Pons (tissue), 1 donor: ENCODE results near the gene ATXN1.
"Not testable (repeated sequence)": the region's sequence is repeated elsewhere in the genome, so short reads cannot be mapped to it uniquely, and the experiment has no call there.

Experiments used
- DNase-seq: peaks from one replicate; pipeline ENCODE4 v3.0.0-alpha.2; 2016; ENCODE audit warnings: low spot score

ATXN1 gene

DNA sequence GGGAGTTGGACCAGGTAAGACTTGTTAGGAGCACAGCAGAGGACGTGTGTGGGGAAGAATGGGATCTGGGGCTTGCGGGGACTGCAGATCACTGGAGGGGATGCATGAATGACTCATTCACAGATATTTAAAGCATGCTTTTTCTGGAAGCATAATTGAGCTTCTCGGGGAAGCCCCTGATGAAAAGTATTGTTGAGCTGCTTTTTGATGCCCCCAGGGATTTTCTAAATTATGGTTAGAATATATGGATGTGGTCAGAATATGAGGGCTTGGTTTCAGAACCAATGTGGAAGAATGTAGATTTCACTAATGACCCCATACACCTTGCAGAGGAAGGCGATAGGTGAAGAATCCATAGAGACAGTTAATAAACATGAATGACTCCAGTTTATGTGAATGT is 486.8 kb downstream of the ATXN1 start:
- no peak for DNase-seq

DNA sequence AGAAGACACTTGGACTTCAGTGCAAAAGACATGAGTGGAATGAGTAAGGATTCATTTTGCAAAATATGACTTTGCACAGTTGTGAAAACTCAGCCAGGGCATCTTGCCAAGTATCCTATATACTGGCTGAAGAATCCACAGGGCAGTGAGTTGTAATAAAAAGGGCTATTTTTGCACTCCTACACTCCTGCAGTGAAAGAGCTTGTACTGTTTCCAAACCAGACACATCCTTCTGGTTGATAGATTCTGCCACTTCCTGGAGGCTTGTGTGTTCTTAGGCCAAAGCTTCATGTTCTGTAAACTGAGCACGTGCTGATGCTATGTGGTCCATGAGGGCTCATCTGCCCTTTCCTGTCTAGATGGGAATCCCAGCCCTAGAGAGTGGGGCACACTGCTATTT is 488.0 kb downstream of the ATXN1 start:
- no peak for DNase-seq

DNA sequence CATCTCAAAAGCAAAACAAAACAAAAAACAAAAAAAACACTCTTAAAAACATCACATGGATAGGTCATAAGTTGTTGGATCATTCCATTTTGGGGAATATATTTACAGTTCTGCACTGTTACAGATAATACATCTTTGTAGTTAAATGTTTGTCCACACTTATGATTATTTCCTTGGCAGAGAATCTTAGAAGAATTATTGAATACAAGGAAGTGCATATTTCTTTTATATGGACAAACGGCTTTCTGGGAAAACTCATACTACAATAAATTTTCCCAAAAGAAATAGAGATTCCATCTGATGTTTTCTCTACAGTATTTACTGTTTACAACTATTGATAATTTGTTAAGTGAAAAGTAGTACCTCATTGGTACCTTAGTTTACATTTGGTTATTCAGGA is 489.1 kb downstream of the ATXN1 start:
- DNase-seq: no peak

DNA sequence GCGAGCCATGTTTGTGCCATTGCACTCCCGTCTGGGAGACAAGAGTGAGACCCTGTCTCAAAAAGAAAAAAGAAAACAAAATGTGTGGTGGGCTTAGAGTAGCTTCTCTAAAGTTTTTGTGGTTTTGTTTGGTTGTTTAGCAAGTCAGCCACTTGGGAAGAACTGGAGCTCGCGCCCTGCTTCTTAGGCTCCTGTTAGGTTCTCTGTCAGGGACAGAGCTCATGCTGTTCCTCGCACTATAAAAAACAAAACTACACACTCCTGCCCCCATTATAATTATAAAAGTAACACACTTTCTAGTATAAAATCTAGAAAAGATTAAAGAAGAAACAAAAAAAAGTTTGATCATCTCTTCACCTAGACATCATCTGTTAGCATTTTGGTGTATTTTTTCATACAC is 489.8 kb downstream of the ATXN1 start:
- DNase-seq: no peak

DNA sequence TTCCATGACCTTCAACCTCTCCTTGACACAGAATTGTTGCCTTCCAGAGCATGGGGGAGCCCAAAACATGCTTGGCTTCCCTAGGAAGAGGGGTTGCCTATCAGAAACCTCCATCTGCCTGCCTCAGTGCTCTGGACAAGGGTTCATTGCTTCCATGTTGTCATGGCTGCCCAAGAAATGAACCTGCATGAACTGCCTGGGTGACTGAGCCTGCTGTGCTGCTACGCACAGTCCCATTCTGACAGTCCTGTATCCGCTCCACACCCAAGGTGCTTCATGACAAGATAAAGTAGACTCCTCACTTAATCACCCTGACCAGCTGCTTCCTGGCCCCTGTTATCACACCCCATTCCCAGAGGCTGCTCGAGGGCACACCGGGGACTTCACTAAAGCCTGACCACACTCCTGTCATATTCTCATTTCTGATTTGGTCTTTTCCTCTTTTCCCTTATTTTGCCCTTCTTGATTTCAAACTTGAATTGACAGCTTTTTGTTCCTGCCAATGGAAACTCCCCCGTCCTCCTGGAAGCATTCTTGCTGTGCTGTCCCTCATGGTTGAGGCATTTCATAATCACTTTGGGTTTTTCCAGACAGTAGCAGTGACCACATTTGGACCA is 491.0 kb downstream of the ATXN1 start:
- no peak for DNase-seq

DNA sequence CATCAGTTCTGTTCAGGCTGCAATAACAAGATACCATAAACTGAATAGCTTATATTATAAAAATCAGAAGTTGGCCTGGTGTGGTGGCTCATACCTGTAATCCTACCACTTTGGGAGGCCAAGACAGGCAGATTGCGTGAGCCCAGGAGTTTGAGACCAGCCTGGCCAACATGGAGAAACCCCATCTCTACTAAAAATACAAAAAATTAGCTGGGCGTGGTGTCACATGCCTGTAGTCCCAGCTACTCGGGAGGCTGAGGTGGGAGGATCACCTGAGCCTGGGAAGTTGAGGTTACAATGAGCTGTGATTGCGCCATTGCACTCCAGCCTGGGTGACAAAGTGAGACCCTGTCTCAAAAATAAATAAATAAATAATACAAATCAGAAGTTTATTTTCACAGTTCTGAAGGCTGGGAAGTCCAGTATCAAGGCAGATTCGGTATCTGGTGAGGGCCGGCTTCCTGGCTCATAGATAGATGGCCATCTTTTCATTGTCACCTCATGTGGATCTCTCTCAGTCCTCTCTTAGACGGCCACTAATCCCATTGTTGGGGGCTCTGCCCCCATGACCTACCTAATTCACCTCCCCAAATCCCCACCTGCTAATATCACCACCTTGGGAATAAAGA is 491.7 kb downstream of the ATXN1 start:
- not testable (repeated sequence) for DNase-seq

DNA sequence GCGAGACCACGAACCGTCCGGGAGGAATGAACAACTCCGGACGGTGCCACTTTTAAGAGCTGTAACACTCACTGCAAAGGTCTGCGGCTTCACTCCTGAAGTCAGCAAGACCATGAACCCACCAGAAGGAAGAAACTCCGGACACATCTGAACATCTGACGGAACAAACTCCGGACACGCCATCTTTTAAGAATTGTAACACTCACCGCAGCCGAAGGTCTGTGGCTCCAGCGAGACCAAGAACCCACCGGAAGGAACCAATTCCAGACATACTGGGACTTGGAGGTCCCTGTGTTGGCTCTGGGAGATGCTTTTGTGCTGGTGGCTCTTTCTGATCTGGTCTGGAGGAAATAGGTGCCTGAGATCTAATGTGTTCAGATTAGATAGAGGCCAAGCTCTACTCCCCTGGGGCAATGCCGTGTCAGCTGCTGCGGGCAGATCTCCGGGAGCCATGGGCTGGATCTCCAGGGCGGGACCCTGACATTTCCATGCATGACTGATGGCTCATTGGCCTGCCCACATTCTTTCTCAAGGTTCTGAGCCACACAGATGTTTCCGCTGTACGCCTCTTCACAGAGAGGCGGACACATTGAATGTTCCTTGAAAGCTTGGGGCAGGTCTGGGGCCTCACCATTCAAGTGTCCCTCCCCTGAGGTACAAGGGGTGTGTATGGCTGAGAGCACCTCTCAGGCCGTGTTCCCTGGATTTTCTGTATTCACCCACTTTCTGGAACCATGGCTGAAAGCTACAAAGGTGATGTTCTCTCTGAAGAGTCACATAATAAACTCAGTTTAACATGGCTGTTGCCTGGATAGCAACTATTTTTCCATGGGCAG is 493.6 kb downstream of the ATXN1 start:
- no peak for DNase-seq

DNA sequence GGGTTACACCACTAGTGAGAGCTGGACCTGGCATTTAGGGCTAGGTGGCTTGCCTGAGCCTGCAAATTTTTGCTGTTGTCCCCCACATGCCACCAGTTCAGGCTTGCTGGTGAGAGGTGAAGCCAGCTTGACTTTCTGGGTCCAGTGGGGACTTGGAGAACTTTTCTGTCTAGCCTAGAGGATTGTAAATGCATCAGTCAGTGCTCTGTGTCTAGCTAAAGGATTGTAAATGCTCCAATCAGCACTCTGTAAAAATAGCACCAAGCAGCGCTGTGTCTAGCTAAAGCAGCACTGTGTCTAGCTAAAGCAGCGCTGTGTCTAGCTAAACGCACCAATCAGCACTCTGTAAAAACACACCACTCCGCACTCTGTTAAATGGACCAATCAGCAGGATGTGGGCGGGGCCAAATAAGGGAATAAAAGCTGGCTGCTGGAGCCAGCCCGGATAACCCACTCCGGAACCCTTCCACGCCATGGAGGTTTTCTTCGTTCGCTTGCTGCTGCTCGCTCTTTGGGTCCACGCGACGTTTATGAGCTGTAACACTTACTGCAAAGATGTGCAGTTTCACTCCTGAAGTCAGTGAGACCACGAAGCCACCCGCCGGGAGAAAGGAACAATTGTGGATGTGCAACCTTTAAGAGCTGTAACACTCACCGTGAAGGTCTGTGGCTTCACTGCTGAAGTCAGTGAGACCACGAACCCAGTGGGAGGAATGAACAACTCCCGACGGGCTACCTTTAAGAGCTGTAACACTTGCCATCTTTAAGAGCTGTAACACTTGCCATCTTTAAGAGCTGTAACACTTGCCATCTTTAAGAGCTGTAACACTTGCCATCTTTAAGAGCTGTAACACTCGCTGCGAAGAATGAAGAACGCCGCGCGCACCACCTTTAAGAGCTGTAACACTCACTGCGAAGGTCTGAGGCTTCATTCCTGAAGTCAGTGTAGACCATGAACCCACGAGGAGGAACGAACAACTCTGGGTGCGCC is 495.6 kb downstream of the ATXN1 start:
- no peak for DNase-seq

DNA sequence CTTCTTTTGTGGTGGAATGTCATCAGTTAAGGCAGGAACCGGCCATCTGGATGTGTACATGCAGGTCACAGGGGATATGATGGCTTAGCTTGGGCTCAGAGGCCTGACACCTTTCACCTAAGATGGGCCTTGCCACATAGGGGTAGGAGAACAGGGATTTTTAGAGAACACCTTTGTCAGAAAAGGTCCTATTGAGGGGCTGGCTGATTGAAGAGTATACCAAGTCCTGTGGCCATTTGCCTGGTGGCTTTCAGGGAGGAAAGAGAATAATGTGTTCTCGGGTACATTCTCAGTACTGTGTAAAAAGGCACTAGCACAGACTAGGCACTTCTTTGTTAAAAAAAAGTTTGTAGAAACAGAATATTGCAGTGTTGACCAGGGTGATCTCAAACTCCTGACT is 496.5 kb downstream of the ATXN1 start:
- no peak for DNase-seq

DNA sequence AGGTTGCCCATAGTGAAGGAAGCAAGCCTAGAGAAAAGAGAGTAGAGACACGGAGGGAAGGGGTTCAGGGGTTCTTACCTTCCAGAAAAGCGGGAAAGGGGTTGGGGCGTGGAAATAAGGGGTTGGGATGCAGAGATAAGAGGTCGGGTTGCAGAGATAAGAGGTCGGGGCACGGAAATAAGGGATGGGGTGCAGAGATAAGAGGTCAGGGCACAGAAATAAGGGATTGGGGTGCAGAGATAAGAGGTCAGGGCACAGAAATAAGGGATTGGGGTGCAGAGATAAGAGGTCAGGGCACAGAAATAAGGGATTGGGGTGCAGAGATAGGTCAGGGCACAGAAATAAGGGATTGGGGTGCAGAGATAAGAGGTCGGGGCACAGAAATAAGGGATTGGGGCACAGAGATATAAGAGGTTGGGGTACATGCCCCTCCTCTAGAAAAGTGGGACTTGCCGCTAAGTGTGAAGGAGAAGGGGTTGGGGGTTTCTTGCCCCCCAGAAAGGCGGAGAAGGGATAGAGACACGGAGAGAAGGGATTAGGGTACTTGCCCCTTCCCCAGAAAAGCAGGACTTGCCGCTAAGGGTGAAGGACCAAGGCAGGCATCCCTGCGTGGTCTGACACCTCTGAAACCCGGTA is 497.7 kb downstream of the ATXN1 start:
- not testable (repeated sequence) for DNase-seq

DNA sequence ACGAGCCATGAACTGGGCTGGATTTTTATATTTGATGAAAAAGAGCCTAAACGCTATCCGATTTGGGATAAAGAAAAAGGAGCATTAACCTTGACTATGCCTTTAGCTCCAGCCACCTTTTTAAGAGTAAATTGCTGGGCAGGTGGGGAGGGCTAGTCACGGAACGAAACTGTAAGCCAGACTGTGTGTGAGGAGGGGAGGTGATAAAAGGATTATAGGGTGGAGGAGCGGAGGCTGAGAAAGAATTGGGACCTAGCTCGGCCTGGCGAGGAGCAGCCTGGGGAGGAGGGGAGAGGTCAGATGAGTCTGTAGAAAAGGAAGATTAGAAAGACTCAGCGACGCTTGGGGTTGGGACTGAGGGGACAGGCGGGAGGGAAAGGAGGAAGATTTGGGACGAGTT is 498.5 kb downstream of the ATXN1 start:
- DNase-seq: not testable (repeated sequence)

DNA sequence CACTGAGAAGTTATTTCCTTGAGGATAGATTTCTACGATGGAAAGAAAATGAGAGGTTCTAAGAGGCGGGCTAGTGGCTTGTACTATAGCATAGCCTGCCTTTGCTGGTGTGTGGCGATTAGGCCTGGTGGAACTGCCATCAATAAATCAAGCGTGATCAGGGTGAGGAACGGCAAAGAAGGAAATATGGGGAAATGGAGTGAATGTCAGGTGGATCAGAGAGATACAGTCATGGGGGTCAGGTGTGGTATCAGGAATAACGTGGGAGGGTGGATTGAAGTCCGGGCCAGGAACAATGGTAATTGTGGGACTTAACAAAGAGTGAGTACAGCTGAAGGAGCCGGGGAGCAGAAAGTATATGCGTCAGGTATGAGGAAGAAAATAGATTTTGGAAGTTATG is 500.7 kb downstream of the ATXN1 start:
- not testable (repeated sequence) for DNase-seq

DNA sequence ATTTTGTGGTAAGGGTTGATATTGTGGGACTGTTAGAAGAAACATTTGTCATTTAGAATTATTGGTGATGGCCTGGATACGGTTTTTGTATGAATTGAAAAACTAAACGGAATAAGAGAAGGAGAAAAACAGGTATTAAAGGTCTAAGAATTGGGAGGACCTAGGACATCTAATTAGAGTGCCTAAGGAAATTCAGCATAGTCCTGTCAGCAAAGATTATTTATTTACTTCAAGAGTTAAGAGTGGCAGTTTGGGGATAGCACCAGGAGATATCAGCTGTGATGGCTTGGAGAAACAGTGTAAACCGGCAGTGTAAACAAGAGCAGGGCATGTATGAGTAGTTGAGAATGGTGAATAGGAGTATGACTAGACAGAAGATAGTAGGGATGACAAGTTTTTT is 501.7 kb downstream of the ATXN1 start:
- not testable (repeated sequence) for DNase-seq

DNA sequence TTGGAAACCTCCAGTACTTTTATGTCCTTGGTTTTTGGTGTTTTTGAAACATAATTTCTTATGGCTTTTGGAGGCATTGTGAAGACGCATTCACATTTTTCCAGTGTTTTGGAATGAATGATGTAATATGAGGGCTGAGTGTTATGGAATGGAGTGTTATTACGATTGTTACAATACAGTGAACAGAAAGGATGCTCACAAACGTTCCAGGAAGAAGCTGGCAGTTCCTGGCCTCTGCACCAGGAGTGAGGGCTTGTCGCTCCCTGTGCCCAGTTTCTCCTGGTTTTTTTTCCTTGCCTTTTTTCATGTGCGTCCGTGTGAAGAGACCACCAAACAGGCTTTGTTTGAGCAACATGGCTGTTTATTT is 502.6 kb downstream of the ATXN1 start:
- no peak for DNase-seq

DNA sequence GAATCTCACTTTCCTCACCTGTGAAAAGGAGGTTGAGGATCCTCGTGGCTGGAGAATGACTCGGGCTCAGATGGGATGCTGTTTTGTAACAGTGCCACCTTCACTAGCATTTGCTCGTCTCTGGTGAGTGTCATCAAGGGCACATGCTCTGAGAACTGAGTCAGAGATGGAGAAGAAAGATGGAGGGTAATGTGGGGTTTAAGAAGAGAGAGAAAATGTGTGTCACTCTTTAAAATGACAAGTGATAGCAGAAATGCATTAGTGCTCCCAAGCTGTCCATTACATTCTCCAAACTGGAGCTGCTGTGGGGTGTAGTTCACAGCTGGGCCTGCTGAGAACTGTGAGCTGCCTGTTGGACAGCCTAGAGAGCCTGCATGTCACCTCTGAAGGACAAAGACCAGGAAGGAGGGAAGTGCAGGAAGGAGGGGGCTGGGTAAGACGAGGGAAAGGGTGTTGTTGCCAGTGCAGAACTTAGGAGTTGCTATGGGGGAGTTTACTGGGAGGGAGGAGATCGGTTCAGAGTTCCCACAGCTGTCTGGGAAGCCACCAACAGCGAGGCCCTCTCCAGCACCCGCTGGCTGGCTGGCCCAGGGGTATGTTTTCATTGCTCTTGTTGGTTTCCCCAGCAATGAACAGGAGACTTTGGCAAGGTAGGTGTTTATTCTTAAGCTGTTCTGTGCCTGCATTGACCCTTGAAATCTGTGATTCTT is 503.1 kb downstream of the ATXN1 start:
- peak; percentile 48 for DNase-seq

DNA sequence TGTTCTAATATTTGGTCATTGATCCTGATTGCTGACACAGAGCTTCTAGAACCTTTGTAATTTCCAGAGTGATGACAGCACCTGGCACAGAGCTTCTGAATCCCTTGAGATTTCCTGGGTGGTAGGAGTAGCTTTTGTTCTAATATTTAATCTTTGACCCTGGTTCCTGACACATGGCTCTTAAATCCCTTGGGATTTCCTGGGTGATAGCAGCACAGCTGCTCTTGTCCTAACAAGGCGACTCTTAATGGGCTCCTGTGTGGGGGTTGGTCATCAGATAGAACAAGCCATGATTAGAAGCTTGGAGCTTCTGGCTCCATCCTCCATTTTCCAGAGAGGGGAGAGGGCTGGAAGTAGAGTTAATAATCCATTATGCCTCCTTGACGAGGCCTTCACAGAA is 504.5 kb downstream of the ATXN1 start:
- no peak for DNase-seq

DNA sequence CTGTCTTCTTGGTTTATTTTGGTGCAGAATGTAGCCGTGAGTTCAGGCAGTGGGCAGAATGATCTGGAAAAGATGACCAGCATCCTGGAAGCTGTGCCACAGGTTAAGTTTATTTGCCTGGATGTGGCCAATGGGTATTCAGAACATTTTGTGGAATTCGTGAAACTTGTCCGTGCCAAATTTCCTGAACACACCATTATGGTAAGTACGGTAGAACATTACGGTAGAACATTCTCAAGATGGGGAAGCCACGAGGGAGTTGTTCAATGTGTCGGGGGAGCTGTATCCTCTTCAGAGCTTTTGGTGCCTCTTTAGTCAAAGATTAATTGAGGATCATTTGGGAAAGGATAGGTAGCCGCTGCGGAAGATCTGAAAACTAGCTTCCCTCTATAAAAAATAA is 506.7 kb downstream of the ATXN1 start:
- no peak for DNase-seq

DNA sequence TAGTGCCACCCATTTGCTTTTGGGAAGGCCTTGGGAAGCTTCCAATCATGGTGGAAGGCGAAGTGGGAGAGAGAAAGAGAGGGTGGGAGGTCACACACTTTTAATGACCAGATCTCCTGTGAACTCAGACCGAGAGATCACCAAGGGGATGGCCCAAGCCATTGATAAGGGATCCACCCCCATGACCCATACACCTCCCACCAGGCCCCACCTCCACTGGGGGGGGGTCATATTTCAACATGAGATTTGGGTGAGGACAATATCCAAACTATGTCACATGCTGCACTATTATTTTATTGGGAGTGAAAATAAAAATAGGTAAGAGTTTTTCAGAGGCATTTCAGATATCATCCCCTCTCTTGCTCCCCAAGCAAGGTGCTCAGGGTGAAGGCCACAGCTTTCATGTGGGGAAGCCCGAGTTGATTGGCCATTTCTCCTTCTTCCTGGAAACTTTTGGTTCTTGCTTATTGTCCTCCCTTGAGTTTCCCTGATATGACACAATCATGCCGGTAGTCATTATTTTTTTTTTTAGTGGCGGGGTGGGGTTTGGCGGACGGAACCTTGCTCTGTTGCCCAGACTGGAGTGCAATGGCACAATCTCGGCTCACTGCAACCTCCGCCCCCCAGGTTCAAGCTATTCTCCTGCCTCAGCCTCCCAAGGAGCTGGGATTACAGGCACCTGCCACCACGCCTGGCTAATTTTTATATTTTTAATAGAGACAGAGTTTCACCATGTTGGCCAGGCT is 507.7 kb downstream of the ATXN1 start:
- no peak for DNase-seq

DNA sequence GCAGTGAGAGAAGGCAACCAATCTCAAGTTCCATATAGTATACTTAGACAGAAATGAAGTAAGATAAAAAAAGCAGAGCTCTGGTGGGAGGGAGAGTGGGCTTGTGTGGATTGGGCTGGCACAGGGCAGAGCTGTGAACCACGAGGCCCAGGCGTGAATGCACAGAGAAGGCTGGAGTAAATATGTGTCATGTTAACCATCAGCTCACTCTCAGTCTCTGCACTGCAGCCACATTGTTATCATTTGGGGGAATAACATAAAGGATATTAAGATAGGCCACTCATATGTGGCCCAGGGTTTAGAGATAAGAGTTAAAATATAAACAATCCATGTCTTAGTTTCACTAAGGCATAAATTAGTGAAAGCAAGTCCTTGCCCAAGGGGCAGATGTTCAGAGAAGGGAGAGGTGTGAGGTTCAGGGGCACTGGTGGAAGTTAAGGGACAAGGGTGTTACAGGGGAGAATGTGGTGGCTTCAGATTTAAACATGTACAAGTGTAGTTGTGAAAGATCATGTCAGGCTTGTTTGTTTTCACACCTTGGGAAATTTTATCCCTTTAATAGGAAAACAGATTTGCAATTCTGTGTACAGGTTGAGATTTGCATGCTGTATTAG is 508.5 kb downstream of the ATXN1 start:
- no peak for DNase-seq

DNA sequence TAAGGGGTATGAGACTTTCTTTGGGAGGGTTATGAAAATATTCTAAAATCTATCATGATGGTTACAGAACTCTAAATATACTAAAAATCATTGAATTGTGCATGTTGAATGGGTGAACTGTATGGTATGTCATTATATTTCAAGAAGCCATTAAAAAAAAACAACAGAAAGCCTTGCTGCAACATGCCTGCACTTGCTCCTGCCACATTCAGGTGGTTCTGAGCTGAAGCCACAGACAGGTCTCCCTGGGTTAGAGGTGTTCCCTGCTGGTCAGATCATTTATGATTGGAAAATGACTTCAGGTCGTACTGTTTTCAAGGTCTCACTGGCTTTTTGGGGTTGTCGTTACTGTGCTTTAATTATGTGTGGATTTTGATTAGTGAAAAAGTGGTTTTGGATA is 509.6 kb downstream of the ATXN1 start:
- DNase-seq: no peak
